ENCODE results near the gene NKPD1. TPM values are rescaled to one million over a fixed set of nuclear protein-coding genes. Genes with fewer than 3 reads are reported as not detected.
A peak's percentile ranks its signal among the peaks of the same experiment; 100 is the strongest.

Gene NKPD1
- total RNA-seq, 1 donor from 2014 or later = not detected

DNA sequence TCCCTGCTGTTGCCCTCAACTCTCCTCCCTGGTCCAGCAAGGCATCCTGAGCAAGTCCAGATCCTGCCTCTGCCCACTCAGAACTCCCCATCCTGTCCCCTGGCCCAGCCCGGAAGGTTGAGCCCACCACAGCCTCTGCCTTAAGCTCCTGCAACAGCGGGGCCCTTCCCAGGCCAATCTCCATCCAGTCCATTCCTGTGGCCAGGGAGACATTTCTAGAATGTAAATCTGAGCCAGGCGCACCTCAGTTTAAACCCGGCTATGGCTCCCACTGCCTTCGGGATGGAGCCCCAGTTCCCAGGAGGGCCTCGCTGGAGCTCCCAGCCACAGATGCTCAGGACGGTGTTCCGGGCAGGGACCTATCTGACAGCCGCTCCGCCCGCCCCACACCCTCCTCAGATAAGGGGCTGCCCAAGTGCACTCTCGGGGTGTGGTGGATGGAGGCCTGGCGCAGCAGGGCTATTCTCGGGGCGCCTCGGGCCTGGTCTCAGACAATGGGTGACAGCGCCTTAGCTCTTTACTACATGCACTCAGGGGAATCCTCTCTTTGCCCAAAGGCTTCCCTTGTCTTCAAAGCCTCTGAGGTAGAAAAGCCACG lies 11.9 kb upstream of the NKPD1 start:
- Mint-ChIP-seq H3K9me3 (ENCODE audit: unreplicated experiment) (no peaks in the 10 kb centered on the region), H3K4me3 (ENCODE audit: unreplicated experiment) (no peak overlapping the region), H3K4me1 (ENCODE audit: low read depth, unreplicated experiment) (peaks cover 18% of the 10 kb centered on the region), H3K27ac (ENCODE audit: unreplicated experiment) (no peak overlapping the region), H3K27me3 (ENCODE audit: low read depth, unreplicated experiment) (no peaks in the 10 kb centered on the region), H3K36me3 (ENCODE audit: low read depth, unreplicated experiment) (no peaks in the 10 kb centered on the region)
- no peaks in the 10 kb centered on the region for H3K79me2 ChIP-seq (ENCODE audit: insufficient read depth, low read length)
- no peak overlapping the region for H2AFZ ChIP-seq (ENCODE audit: low read depth, low read length)
- H4K20me1 ChIP-seq (ENCODE audit: insufficient read depth, low read length) = no peaks in the 10 kb centered on the region
- DNase-seq (ENCODE audit: low read depth) (peak; percentile 20), FAIRE-seq (no peak)
- no peak overlapping the region for H3K4me2 ChIP-seq (ENCODE audit: low read length)
- no peak overlapping the region for H3K9ac ChIP-seq (ENCODE audit: low read length)
- no peaks in the 10 kb centered on the region for H3K9me3 ChIP-seq (ENCODE audit: insufficient read depth, low read depth, low read length)
- H3K4me1 ChIP-seq (ENCODE audit: insufficient read depth, low read length) = peaks cover 6% of the 10 kb centered on the region
- H3K27me3 ChIP-seq (ENCODE audit: insufficient read depth, low read length) = no peaks in the 10 kb centered on the region
- TF ChIP-seq, protein P1, sequence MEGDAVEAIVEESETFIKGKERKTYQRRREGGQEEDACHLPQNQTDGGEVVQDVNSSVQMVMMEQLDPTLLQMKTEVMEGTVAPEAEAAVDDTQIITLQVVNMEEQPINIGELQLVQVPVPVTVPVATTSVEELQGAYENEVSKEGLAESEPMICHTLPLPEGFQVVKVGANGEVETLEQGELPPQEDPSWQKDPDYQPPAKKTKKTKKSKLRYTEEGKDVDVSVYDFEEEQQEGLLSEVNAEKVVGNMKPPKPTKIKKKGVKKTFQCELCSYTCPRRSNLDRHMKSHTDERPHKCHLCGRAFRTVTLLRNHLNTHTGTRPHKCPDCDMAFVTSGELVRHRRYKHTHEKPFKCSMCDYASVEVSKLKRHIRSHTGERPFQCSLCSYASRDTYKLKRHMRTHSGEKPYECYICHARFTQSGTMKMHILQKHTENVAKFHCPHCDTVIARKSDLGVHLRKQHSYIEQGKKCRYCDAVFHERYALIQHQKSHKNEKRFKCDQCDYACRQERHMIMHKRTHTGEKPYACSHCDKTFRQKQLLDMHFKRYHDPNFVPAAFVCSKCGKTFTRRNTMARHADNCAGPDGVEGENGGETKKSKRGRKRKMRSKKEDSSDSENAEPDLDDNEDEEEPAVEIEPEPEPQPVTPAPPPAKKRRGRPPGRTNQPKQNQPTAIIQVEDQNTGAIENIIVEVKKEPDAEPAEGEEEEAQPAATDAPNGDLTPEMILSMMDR (IDR thresholded peaks at IDR 0.05; ENCODE audit: insufficient read depth, low read depth, low read length) = no peak
- TF ChIP-seq EZH2 (IDR thresholded peaks at IDR 0.05; ENCODE audit: insufficient read depth, low read length) = no peak
- H3K36me3 ChIP-seq (ENCODE audit: insufficient read depth, low read length) = no peaks in the 10 kb centered on the region
- H3K4me3 ChIP-seq (ENCODE audit: insufficient read depth, low read depth, low read length) = no peak overlapping the region
- no peak overlapping the region for H3K27ac ChIP-seq (ENCODE audit: low read depth, low read length)

GRCh38 chr19:45172173-45172572 lies 11.4 kb upstream of the NKPD1 start:
- Histone ChIP-seq H3K4me3 (ENCODE audit: insufficient read depth, low read depth, low read length) (no peak overlapping the region), H2AFZ (ENCODE audit: low read depth, low read length) (no peak overlapping the region), H3K79me2 (ENCODE audit: insufficient read depth, low read length) (no peaks in the 10 kb centered on the region), H3K4me2 (ENCODE audit: low read length) (no peak overlapping the region), H3K27me3 (ENCODE audit: insufficient read depth, low read length) (no peaks in the 10 kb centered on the region), H3K4me1 (ENCODE audit: insufficient read depth, low read length) (peaks cover 2% of the 10 kb centered on the region), H4K20me1 (ENCODE audit: insufficient read depth, low read length) (no peaks in the 10 kb centered on the region), H3K9me3 (ENCODE audit: insufficient read depth, low read depth, low read length) (no peaks in the 10 kb centered on the region), H3K27ac (ENCODE audit: low read depth, low read length) (no peak overlapping the region), H3K9ac (ENCODE audit: low read length) (no peak overlapping the region), H3K36me3 (ENCODE audit: insufficient read depth, low read length) (no peaks in the 10 kb centered on the region)
- TF ChIP-seq, protein P1 (IDR thresholded peaks at IDR 0.05; ENCODE audit: insufficient read depth, low read depth, low read length) = no peak
- TF ChIP-seq EZH2 (IDR thresholded peaks at IDR 0.05; ENCODE audit: insufficient read depth, low read length) = no peak
- H3K4me1 Mint-ChIP-seq (ENCODE audit: low read depth, unreplicated experiment) = peaks cover 16% of the 10 kb centered on the region
- no peaks in the 10 kb centered on the region for H3K36me3 Mint-ChIP-seq (ENCODE audit: low read depth, unreplicated experiment)
- FAIRE-seq (no peak), DNase-seq (ENCODE audit: low read depth) (no peak)
- H3K9me3 Mint-ChIP-seq (ENCODE audit: unreplicated experiment) = no peaks in the 10 kb centered on the region
- H3K27me3 Mint-ChIP-seq (ENCODE audit: low read depth, unreplicated experiment) = no peaks in the 10 kb centered on the region
- H3K4me3 Mint-ChIP-seq (ENCODE audit: unreplicated experiment) = no peak overlapping the region
- H3K27ac Mint-ChIP-seq (ENCODE audit: unreplicated experiment) = no peak overlapping the region

DNA sequence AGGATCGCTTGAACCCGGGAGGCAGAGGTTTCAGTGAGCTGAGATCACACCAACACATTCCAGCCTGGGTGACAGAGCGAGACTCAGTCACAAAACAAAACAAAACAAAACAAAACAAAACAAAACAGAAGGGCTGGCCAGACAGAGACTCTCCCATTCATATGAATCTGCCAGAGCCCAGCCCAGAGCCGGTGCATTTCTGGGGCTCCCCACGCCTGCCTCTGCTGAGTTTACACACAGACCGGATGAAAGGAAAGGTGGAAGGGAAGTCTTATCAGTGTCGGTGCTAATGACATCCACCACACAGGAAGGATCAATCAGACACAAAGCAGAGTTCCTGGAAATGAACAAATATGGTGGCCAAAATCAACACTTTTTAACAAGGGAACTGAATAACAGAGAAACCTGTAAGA lies 10.4 kb upstream of the NKPD1 start:
- Histone ChIP-seq H3K27ac (ENCODE audit: low read depth, low read length) (no peak overlapping the region), H3K79me2 (ENCODE audit: insufficient read depth, low read length) (no peaks in the 10 kb centered on the region), H3K4me1 (ENCODE audit: insufficient read depth, low read length) (no peaks in the 10 kb centered on the region), H3K4me3 (ENCODE audit: insufficient read depth, low read depth, low read length) (no peak overlapping the region), H2AFZ (ENCODE audit: low read depth, low read length) (no peak overlapping the region), H4K20me1 (ENCODE audit: insufficient read depth, low read length) (no peaks in the 10 kb centered on the region), H3K9ac (ENCODE audit: low read length) (no peak overlapping the region), H3K4me2 (ENCODE audit: low read length) (no peak overlapping the region), H3K27me3 (ENCODE audit: insufficient read depth, low read length) (no peaks in the 10 kb centered on the region), H3K9me3 (ENCODE audit: insufficient read depth, low read depth, low read length) (no peaks in the 10 kb centered on the region), H3K36me3 (ENCODE audit: insufficient read depth, low read length) (no peaks in the 10 kb centered on the region)
- Mint-ChIP-seq H3K9me3 (ENCODE audit: unreplicated experiment) (no peaks in the 10 kb centered on the region), H3K27me3 (ENCODE audit: low read depth, unreplicated experiment) (no peaks in the 10 kb centered on the region), H3K4me3 (ENCODE audit: unreplicated experiment) (peak overlapping the region; percentile 51), H3K36me3 (ENCODE audit: low read depth, unreplicated experiment) (no peaks in the 10 kb centered on the region), H3K4me1 (ENCODE audit: low read depth, unreplicated experiment) (peaks cover 16% of the 10 kb centered on the region), H3K27ac (ENCODE audit: unreplicated experiment) (peak overlapping the region; percentile 22)
- FAIRE-seq = no peak
- TF ChIP-seq EZH2 (IDR thresholded peaks at IDR 0.05; ENCODE audit: insufficient read depth, low read length) = no peak
- TF ChIP-seq, protein P1 (IDR thresholded peaks at IDR 0.05; ENCODE audit: insufficient read depth, low read depth, low read length) = no peak
- DNase-seq (ENCODE audit: low read depth) = no peak

Measured in astrocyte (in vitro differentiated cells and primary cell).